B cell (primary cell): ENCODE results near the gene UGT2B10. TPM values are rescaled to one million over a fixed set of nuclear protein-coding genes. Genes with fewer than 3 reads are reported as not detected.

ENCODE experiments used
- ATAC-seq: fragments of 200-7000 bp; cut with Tn5 transposase; one replicate; pipeline ENCODE4 v1.10.0; 2021; ENCODE audit warnings: low read depth, mild to moderate bottlenecking, moderate number of reproducible peaks, moderate library complexity
- CTCF ChIA-PET: fragments of 350-600 bp; sonication (Branson Sonifier 250); formaldehyde crosslinking; loops from one replicate; lab custom pipeline; 2021; ENCODE audit warnings: antibody characterized with exemption, inconsistent platforms; lab: Charles Lee
- POLR2A ChIA-PET: fragments of 350-600 bp; sonication (Branson Sonifier 250); formaldehyde crosslinking; loops from one replicate; lab custom pipeline; 2021; ENCODE audit warnings: antibody characterized with exemption; lab: Charles Lee
- DNase-seq: peaks from one replicate; pipeline ENCODE4 v3.0.0; 2013
- H2AFZ ChIP-seq: 2 replicates; pipeline ENCODE4 v1.6.1; 2012; ENCODE audit warnings: mild to moderate bottlenecking, low read depth, low read length; ENCODE audit not compliant: insufficient read depth, poor library complexity, severe bottlenecking
- H3K27ac ChIP-seq, 2 donors: 1 replicate in 1 of 2; 2 replicates in 1 of 2; pipeline ENCODE4 v1.5.1; 2012 to 2013; ENCODE audit warnings: low read length in 2 of 2, mild to moderate bottlenecking in 2 of 2, moderate library complexity in 1 of 2
- H3K27me3 ChIP-seq, 4 experiments: fragments of 200-600 bp in 1 of 4; sonication (generic) in 1 of 4; replicated peaks in 1 of 4; 1 replicate in 2 of 4; 2 replicates in 2 of 4; pipeline versions ENCODE4 v1.6.1 to v1.7.0; 2013 to 2016; ENCODE audit warnings: low read length in 3 of 4, mild to moderate bottlenecking in 2 of 4, mixed read lengths in 1 of 4, moderate library complexity in 1 of 4; ENCODE audit not compliant: insufficient read depth in 4 of 4, control insufficient read depth in 3 of 4; ENCODE audit errors: control extremely low read depth in 1 of 4
- H3K36me3 ChIP-seq, 2 experiments: replicated peaks in 1 of 2; 1 replicate in 1 of 2; 2 replicates in 1 of 2; pipeline versions ENCODE4 v1.6.1 to v1.7.1; 2013; ENCODE audit warnings: low read length in 1 of 2; ENCODE audit not compliant: insufficient read depth in 2 of 2, control insufficient read depth in 1 of 2; ENCODE audit errors: control extremely low read depth in 1 of 2, extremely low read depth in 1 of 2
- H3K4me1 ChIP-seq, 2 donors: fragments of 200-600 bp in 1 of 2; sonication (generic) in 1 of 2; 1 replicate in 1 of 2; 2 replicates in 1 of 2; pipeline versions ENCODE4 v1.5.1 to v1.6.1; 2013 to 2017; ENCODE audit warnings: low read length in 2 of 2; ENCODE audit not compliant: control insufficient read depth in 2 of 2, insufficient read depth in 2 of 2
- H3K4me2 ChIP-seq: replicated peaks from 2 replicates; pipeline ENCODE3; 2012; ENCODE audit warnings: mild to moderate bottlenecking, low read depth, low read length; ENCODE audit not compliant: poor library complexity, severe bottlenecking
- H3K4me3 ChIP-seq, 5 experiments: fragments of 200-600 bp in 1 of 5; sonication (generic) in 1 of 5; 1 replicate in 3 of 5; 2 replicates in 2 of 5; pipeline versions ENCODE4 v1.5.1 to v1.7.0; 2011 to 2016; ENCODE audit warnings: low read length in 4 of 5, mild to moderate bottlenecking in 4 of 5, low read depth in 2 of 5, control low read depth in 1 of 5, moderate library complexity in 1 of 5; ENCODE audit not compliant: insufficient read depth in 1 of 5; ENCODE audit errors: control extremely low read depth in 1 of 5, extremely low read depth in 1 of 5
- H3K79me2 ChIP-seq: fragments of 200-600 bp; sonication (generic); one replicate; pipeline ENCODE4 v1.6.0; 2016; ENCODE audit warnings: low read length; ENCODE audit not compliant: control insufficient read depth, insufficient read depth
- H3K9ac ChIP-seq: fragments of 200-600 bp; sonication (generic); 2 replicates; pipeline ENCODE4 v1.6.1; 2017; ENCODE audit warnings: mild to moderate bottlenecking, low read length, moderate library complexity
- H3K9me3 ChIP-seq, 3 donors: one replicate each; pipeline versions ENCODE4 v1.6.1 to v1.7.1; 2013; ENCODE audit warnings: low read length in 2 of 3; ENCODE audit not compliant: control insufficient read depth in 2 of 3, insufficient read depth in 1 of 3; ENCODE audit errors: control extremely low read depth in 1 of 3
- H4K20me1 ChIP-seq: 2 replicates; pipeline ENCODE4 v1.6.0; 2012; ENCODE audit warnings: mild to moderate bottlenecking, low read length; ENCODE audit not compliant: insufficient read depth, control insufficient read depth, poor library complexity, severe bottlenecking
- H3K27ac Mint-ChIP-seq: one replicate; pipeline ENCODE4 v1.8.0; 2021; ENCODE audit warnings: mixed read lengths
- H3K27me3 Mint-ChIP-seq: one replicate; pipeline ENCODE4 v1.8.0; 2021; ENCODE audit warnings: mixed read lengths
- H3K4me1 Mint-ChIP-seq: one replicate; pipeline ENCODE4 v1.8.0; 2021; ENCODE audit warnings: mixed read lengths
- H3K4me3 Mint-ChIP-seq: one replicate; pipeline ENCODE4 v1.8.0; 2021; ENCODE audit warnings: mixed read lengths
- H3K9me3 Mint-ChIP-seq: one replicate; pipeline ENCODE4 v1.8.0; 2022; ENCODE audit warnings: mixed read lengths; ENCODE audit not compliant: insufficient read depth
- EZH2 ChIP-seq: IDR thresholded peaks from 2 replicates; pipeline ENCODE4 v1.6.1; 2012; ENCODE audit warnings: borderline replicate concordance, low read depth, mild to moderate bottlenecking, moderate library complexity, low read length; ENCODE audit not compliant: insufficient read depth, poor library complexity, severe bottlenecking
- WGBS: methylation state at CpG from one replicate; pipeline ENCODE4 v1.1.5; 2013; ENCODE audit warnings: missing lambda C conversion rate; ENCODE audit not compliant: insufficient coverage; 5-methylcytosine and 5-hydroxymethylcytosine counted together
- intact Hi-C: fragments of 100-400 bp; cut with micrococcal nuclease; formaldehyde crosslinking; loops from one replicate; pipeline ENCODE4 v1.10.0; 2022
- polyA plus RNA-seq: library from polyadenylated mRNA; depleted of rRNA; stranded (reverse); fragments of >200 nt; gene quantifications from 2 replicates; pipeline ENCODE4 v1.2.3, GENCODE V29; 2012
- total RNA-seq, 2 donors: library from RNA; stranded (reverse); fragments of 120-200 nt in 1 of 2; gene quantifications; 1 replicate in 1 of 2; 2 replicates in 1 of 2; pipeline versions ENCODE4 v1.2.3 to v1.2.4, GENCODE V29; 2013 to 2022
- TF ChIP-seq, protein P1 (sequence below): fragments of 200-600 bp; IDR thresholded peaks from one replicate; pipeline ENCODE4 v1.8.0; 2022; ENCODE audit warnings: antibody characterized with exemption, mild to moderate bottlenecking

UGT2B10 gene
- total and polyA plus RNA-seq, 2 donors (not counting 1 experiment from before 2014, with no cell fraction given) = not detected

DNA sequence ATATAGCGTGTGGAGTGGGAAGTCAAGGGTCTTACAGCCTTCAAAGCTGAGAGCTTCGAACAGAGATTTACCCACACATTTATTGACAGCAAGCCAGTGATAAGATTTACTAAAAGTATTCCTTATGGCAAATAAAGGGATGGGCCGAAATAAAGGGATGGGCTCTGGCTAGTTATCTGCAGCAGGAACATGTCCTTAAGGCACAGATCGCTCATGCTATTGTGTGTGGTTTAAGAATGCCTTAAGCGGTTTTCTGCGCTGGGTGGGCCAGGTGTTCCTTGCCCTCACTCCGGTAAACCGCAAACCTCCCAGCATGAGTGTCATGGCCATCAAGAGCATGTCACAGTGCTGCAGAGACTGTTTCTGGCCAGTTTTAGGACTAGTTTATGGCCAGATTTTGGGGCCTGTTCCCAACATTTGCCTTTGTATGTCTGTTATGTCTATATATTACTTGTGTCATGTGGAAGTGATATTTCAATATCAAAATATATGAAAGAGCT is 53.5 kb downstream of the UGT2B10 start:
- no peak overlapping the region for H3K4me3 Mint-ChIP-seq
- WGBS = 95% methylated on average over 6 of the region's 8 CpGs
- no peak overlapping the region for H3K9ac ChIP-seq

DNA sequence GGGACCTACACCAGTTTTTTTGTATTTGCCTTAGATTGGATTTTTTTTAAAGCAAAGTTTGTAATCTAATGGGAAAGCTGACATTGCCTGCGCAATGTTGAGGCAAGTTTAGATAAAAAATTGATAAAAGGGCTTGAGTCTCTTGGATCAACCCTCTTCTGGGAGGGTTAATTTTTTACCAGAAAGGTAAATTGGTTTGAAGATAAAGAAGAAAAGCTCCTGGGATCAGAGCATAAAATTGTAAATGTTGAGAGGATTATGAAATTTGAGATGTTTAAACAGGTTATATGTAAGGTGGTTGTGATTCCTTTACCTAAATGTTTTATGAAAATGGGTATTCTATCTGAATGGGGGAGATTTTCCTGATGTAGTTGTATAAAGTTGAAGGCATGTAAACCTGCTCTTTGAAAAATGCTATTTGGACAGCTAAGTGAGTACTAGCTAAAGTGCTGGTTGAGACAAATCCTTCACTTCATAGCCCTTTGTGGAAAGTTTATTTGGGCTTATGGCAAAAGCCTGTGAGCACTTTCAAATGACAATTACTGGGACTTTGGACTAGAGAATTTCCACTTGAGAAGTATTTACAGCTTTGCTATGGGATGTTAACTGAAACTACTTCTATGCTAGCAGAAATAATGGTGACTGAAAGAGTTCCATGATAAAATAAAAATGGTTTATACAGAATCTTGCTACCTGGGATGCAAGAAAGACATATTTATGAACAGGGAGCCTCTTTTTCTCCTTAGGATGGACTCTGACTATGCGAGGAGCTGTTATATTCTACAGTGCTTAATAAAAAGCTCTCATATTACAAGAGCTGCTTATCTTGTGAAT is 56.2 kb downstream of the UGT2B10 start:
- intact Hi-C loops = no loop called here
- H3K79me2 ChIP-seq = no peaks in the 10 kb centered on the region

More for the DNA sequence above, 53.5 kb downstream of the UGT2B10 start:
- Histone ChIP-seq H4K20me1 (no peaks in the 10 kb centered on the region), H3K79me2 (no peaks in the 10 kb centered on the region), H3K9me3 (no peaks in the 10 kb centered on the region), H3K4me1 (no peaks in the 10 kb centered on the region), H3K4me2 (no peak overlapping the region), H3K27ac (no peak overlapping the region), H3K4me3 (no peak overlapping the region), H3K27me3 (no peaks in the 10 kb centered on the region), H3K36me3 (no peaks in the 10 kb centered on the region), H2AFZ (no peak overlapping the region)
- Mint-ChIP-seq H3K27me3 (no peaks in the 10 kb centered on the region), H3K27ac (no peak overlapping the region), H3K9me3 (peaks cover 3% of the 10 kb centered on the region), H3K4me1 (no peaks in the 10 kb centered on the region)
- CTCF ChIA-PET = no interaction called here
- POLR2A ChIA-PET = no interaction called here
- ATAC-seq (no peak), DNase-seq (no peak)
- intact Hi-C loops = no loop called here
- TF ChIP-seq EZH2 = no peak
- TF ChIP-seq, protein P1, sequence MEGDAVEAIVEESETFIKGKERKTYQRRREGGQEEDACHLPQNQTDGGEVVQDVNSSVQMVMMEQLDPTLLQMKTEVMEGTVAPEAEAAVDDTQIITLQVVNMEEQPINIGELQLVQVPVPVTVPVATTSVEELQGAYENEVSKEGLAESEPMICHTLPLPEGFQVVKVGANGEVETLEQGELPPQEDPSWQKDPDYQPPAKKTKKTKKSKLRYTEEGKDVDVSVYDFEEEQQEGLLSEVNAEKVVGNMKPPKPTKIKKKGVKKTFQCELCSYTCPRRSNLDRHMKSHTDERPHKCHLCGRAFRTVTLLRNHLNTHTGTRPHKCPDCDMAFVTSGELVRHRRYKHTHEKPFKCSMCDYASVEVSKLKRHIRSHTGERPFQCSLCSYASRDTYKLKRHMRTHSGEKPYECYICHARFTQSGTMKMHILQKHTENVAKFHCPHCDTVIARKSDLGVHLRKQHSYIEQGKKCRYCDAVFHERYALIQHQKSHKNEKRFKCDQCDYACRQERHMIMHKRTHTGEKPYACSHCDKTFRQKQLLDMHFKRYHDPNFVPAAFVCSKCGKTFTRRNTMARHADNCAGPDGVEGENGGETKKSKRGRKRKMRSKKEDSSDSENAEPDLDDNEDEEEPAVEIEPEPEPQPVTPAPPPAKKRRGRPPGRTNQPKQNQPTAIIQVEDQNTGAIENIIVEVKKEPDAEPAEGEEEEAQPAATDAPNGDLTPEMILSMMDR = no peak

More for the DNA sequence above, 56.2 kb downstream of the UGT2B10 start:
- Histone ChIP-seq H2AFZ (no peak overlapping the region), H3K4me1 (no peaks in the 10 kb centered on the region), H3K4me3 (no peak overlapping the region), H3K9ac (no peak overlapping the region), H4K20me1 (no peaks in the 10 kb centered on the region), H3K9me3 (no peaks in the 10 kb centered on the region), H3K27ac (no peak overlapping the region), H3K27me3 (no peaks in the 10 kb centered on the region), H3K36me3 (no peaks in the 10 kb centered on the region), H3K4me2 (no peak overlapping the region)
- CTCF ChIA-PET = no interaction called here
- H3K27ac Mint-ChIP-seq = no peak overlapping the region
- 78% methylated on average over 1 of the region's 2 CpGs for WGBS
- TF ChIP-seq, protein P1 = no peak
- TF ChIP-seq EZH2 = no peak
- no peak overlapping the region for H3K4me3 Mint-ChIP-seq
- no peaks in the 10 kb centered on the region for H3K4me1 Mint-ChIP-seq
- ATAC-seq (no peak), DNase-seq (no peak)
- H3K9me3 Mint-ChIP-seq = peaks cover 3% of the 10 kb centered on the region
- POLR2A ChIA-PET = no interaction called here
- H3K27me3 Mint-ChIP-seq = no peaks in the 10 kb centered on the region
